ENCODE results near the gene SULT1C3.
"Not testable (repeated sequence)": the region's sequence is repeated elsewhere in the genome, so short reads cannot be mapped to it uniquely, and the experiment has no call there.

The SULT1C3 gene

DNA sequence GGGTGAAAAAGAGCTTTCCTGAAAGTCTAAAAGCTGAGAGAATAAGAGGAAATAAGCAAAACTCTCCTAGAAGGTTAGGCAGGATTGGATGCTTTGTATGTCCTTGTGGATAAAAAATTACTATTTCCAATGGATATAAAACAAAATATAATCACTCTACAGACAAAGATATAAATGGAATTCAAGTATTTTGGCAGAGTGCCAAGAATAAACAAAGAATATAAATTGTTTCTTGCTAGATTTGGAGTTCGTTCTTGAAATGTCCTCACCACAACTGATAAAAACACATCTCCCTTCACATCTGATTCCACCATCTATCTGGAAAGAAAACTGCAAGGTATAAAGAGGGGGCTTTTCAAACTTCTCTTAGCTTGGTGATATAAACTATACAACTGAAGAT is 13.3 kb downstream of the SULT1C3 start:
- no peak for DNase-seq

DNA sequence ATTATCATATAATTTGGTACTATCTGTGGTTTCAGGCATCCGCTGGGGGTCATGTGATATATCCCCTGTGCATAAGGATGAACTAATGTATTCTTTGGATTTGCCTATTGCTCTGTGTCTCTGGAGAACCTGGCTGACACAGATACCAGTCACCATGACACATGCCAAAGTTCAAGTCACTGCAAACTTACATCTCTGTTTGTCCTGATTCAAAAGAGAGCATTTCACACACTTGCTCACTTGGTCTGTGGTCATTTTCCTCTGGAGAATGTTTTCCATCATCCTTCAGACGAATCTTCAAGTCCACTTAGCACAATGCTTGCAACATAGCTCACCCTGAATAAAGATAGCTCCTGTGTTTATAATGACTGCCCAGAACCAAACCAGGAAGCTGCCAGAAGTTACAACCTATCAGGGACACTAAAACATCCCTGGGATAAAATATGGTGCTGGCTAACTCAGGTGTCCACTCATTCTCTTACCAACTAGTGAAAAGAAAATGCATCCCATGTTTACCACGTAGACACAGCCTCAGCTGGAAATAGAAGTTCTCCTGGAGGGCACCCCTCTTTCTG is 18.1 kb downstream of the SULT1C3 start:
- DNase-seq = no peak

DNA sequence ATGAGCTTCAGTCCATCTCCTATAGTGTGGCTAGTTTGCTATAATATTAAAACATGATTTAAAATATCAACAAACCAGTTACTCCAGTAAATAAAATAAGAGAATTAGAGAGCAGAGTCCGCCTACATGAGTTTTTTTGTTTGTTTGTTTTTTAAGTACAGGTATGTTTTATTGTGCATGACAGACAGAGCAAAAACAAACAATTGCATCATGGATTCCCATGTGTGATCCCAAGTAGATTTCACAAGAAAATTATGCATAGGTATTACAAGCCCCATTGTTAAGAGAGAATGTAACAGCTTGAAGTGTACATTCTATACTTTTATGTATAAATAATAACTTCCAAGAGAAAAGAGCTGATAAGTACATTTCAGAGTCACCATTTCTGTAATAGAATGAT is 21.0 kb downstream of the SULT1C3 start:
- DNase-seq = no peak

DNA sequence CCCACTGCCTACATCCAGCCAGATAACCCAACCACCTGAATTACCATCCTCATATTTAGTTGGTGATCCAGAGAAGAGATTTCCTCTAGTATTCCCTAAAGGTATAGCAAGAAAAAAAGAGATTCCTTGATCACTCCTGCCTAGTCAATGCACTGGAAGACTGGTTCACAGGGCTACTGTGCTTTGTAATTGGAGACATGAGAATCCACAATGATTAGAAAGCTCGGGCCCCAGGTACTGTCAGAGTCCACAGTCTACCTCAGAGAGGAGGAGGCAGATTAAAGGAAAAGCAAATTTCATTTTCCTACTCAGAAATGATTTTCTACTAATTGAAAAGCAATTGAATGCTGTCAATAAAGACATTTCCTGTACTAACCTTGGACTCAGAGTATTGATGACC is 22.3 kb downstream of the SULT1C3 start:
- no peak for DNase-seq

GRCh38 chr2:108263401-108263800 is 23.6 kb downstream of the SULT1C3 start:
- DNase-seq = no peak

GRCh38 chr2:108266218-108266617 is 26.4 kb downstream of the SULT1C3 start:
- no peak for DNase-seq

GRCh38 chr2:108267101-108267500 is 27.3 kb downstream of the SULT1C3 start:
- DNase-seq = no peak

DNA sequence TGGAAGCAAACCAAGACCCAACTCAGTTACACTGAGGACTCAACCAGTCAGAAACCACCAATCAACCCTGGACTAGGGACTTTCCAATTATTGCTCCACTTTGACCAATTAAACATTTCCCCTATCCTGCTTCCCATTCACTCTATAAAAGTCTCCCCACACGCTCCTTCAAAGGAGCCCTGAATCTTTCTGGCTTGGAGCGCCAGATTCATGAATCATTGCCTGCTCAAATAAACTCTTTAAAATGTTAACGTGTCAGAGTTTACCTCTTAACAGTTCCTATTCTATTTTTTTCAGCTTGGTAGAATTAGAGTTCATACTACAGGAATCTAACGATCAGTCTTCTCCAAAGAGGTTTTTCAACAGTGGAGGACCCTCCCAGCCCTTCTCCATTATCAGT is 28.2 kb downstream of the SULT1C3 start:
- no peak for DNase-seq

- DNase-seq = no peak
Measured at GRCh38 chr2:108270346-108270745, 30.6 kb downstream of the SULT1C3 start.

GRCh38 chr2:108270768-108271506 is 31.2 kb downstream of the SULT1C3 start:
- DNase-seq = no peak

GRCh38 chr2:108271691-108272253 is 32.0 kb downstream of the SULT1C3 start:
- no peak for DNase-seq

DNA sequence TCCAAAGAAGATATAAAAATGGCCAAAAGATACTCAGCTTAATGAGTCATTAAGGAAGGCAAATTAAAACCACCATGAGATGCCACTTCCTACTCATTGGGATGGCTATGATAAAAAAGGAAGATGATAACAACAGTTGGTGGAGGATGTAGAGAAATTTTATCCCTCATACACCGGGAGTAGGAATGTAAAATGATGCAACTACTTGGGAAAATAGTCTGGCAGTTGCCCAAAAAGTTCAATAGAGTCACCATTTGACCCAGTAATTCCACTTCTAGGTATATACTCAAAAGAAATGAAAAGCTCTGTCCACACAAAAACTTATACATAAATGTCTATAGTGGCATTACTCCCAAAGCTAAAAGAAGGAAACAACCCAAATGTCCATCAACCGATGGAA is 38.9 kb downstream of the SULT1C3 start:
- DNase-seq = no peak

DNA sequence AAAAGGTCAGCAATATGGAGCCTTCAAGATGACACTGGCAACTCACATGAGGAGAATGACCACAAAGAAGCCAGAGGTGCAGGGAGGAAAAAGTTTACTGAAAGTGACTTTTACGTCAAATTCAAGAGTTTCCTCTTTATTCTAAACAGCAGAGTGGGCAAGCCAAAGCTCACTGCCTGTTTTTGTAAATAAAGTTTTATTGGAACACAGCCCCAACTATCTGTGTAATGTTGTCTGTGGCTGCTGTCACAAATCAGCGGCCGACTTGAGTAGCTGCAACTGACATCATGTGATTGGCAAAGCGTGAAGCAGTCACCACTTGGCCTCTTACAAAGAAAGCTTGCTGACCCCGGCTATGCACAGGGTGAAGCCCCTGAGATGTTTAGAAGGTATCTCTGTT is 39.7 kb downstream of the SULT1C3 start:
- no peak for DNase-seq

- no peak for DNase-seq
Measured at GRCh38 chr2:108280466-108280865, 40.7 kb downstream of the SULT1C3 start.

DNA sequence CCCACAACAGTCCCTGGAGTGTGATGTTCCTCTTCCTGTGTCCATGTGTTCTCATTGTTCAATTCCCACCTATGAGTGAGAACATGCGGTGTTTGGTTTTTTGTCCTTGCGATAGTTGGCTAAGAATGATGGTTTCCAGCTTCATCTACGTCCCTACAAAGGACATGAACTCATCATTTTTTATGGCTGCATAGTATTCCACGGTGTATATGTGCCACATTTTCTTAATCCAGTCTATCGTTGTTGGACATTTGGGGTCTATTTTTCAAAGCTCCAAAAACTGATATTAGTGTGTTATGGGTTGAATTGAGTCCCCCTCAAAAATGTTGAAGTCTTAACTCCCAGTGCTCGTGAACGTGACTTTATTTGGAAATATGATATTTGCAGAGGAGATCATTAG is 44.8 kb downstream of the SULT1C3 start:
- not testable (repeated sequence) for DNase-seq

DNA sequence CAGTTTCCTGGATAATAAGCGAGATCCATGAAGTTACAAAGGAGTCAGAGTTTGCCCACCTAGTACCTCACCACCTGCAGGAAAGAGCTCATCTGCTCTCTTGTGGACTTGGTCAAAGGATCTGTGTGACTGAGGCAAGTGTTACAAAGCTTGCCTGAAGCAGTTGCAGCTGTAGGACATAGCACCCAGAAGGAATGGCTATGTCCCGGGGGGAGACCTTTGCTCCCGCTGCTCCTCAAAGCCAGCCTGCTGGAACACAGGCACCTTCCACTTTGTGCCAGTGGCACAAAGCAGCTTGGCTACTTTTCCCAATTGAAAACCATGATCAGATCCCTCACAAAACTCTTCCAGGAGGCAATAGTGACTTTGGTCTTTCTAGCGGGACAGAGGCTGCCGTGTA is 45.8 kb downstream of the SULT1C3 start:
- no peak for DNase-seq

- DNase-seq = no peak
Measured at GRCh38 chr2:108287169-108287568, 47.4 kb downstream of the SULT1C3 start.

DNA sequence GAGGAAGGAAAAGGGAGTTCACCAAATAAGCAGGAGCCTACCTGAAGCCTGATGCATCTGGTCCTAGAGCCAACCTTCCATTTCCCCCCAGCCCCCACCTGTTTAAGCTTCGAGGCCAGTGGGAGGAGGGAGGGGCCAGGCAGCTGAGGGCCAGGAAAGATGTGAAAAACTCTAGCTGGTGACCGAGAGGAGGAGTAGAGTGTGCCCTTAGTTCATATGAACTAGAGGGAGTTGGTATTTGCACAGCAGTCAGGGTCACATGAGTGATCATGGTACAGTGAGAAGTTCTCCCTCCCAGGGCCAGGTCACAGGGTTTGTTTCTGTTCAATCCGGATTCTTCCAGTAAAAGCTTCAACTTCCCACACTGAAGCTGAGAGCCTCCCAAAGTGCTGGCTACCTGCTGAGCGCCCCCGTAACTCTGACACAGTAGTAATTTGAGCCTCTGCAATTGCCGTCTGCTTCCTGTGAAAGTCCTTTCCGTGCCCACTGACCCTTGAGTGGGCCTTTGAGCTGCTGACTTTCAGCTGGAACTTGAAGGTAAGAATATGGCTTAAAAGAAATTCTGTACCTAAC is 48.9 kb downstream of the SULT1C3 start, which contains the start of gene SULT1C2:
SULT1C2 (plus strand) TSS at position 362 of the 573 bp plus-strand sequence. CDS start 4,773 bp downstream, outside the sequence.
- DNase-seq = no peak

DNA sequence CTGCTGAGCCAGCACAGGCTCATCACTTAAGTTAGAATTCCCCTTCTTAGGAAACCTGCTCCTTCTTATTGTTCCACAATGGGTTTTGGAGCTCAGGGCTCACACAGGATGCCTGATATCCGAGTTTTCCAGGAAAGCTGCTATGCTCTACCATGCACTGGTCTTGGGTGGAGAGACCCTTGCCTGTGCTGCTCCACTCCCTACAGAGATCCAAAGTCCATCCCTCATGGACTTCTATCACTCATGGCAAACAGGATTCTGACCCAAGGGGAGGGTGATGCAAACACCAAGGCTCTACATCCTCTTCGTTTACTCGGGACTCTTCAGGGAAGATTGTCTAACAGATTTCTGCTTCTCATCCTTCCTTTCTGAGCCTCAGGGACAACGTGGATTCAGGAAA is 54.1 kb downstream of the SULT1C3 start:
- no peak for DNase-seq

- DNase-seq = no peak
Measured at GRCh38 chr2:108297436-108298141, 57.8 kb downstream of the SULT1C3 start.

DNA sequence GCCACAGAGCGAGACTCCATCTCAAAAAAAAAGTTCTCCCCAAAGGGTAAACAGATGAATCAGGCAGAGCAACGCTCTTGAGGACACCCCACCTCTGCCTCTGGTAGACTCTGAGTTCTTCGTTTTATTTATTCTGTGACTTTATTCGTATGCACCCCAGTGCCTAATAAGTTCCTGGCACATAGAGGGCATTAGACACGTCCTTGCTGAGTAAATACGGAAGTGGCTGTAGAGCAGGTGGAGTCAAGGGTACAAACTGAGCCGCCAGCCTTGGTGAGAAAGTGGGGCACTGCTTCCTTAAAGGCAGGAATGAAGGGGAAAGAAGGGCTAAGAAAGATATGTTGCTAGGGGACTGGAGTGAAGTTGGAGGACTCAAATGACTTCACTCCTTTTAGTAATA is 61.8 kb downstream of the SULT1C3 start:
- DNase-seq = no peak

GRCh38 chr2:108304975-108305374 is 65.2 kb downstream of the SULT1C3 start:
- DNase-seq = no peak

DNA sequence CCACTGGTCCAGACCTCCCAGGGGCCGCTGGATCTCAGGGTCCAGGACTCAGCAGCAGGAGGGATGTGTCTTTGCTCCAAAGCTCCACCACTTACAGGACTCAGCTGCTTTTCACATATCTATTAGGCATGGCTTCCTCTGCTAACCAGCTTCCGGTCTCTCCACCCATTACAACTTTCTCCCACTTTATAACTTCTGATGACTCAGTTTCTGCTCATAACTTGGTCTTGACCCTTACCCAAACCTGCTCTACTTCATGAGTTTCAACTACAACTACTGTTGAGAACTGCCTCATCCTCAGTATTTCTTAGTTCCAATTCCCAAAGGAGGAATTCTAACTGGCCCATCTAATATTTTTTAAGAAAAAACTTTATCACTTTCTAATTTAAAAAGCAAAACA is 66.1 kb downstream of the SULT1C3 start:
- no peak for DNase-seq
